Esophagus squamous epithelium (tissue), 5 donors: ENCODE measurements around the gene EPHA6. TPM values are rescaled to one million over a fixed set of nuclear protein-coding genes. Genes with fewer than 3 reads are reported as not detected.

Source experiments
- DNase-seq: peaks from one replicate; lab custom pipeline; 2025; lab: John Stamatoyannopoulos, UW
- H3K27ac ChIP-seq, 4 donors: fragments of 200-600 bp; sonication (generic); one replicate each; pipeline ENCODE4 v1.5.1; 2016 to 2019; ENCODE audit warnings: mild to moderate bottlenecking in 1 of 4
- H3K27me3 ChIP-seq, 4 donors: fragments of 200-600 bp; sonication (generic); 1 replicate in 3 of 4; 2 replicates in 1 of 4; pipeline versions ENCODE4 v1.5.1 to v1.6.0; 2017 to 2021; ENCODE audit warnings: antibody characterized with exemption in 1 of 4
- H3K36me3 ChIP-seq, 3 donors: fragments of 200-600 bp; sonication (generic); one replicate each; pipeline ENCODE4 v1.5.1; 2016 to 2019
- H3K4me1 ChIP-seq, 3 donors: fragments of 200-600 bp; sonication (generic); one replicate each; pipeline ENCODE4 v1.5.1; 2017 to 2019
- H3K4me3 ChIP-seq, 4 donors: fragments of 200-600 bp; sonication (generic); 1 replicate in 3 of 4; 2 replicates in 1 of 4; pipeline ENCODE4 v1.5.1; 2016 to 2019; ENCODE audit warnings: mild to moderate bottlenecking in 2 of 4, moderate library complexity in 1 of 4
- H3K9me3 ChIP-seq, 3 donors: fragments of 200-600 bp; sonication (generic); one replicate each; pipeline ENCODE4 v1.5.1; 2016 to 2019
- CTCF ChIP-seq, 6 experiments: fragments of 450-650 bp in 4 of 6; fragments of 200-600 bp in 2 of 6; sonication (generic) in 2 of 6; IDR thresholded peaks; one replicate each; pipeline ENCODE4 v1.5.1; 2016 to 2019; ENCODE audit warnings: antibody characterized with exemption in 6 of 6, mild to moderate bottlenecking in 4 of 6, moderate library complexity in 4 of 6
- POLR2A ChIP-seq, 4 donors: fragments of 450-650 bp; IDR thresholded peaks; one replicate each; pipeline ENCODE4 v1.6.1; 2017; ENCODE audit warnings: antibody characterized with exemption in 4 of 4, mild to moderate bottlenecking in 4 of 4, moderate library complexity in 3 of 4
- WGBS, 2 donors: methylation state at CpG; one replicate each; pipeline ENCODE4 v1.1.5; 2018; 5-methylcytosine and 5-hydroxymethylcytosine counted together
- intact Hi-C: fragments of 100-400 bp; cut with DNase I; formaldehyde crosslinking; loops from one replicate; pipeline ENCODE4 v1.15.0; 2022
- total RNA-seq, 4 donors: library from RNA; depleted of rRNA; stranded (reverse); fragments of >200 nt; gene quantifications; one replicate each; pipeline ENCODE4 v1.1.0, GENCODE V29; 2016
- donor health status: DM: yes; HTN: yes; CAD: no.

Gene EPHA6
- total RNA-seq, 4 donors from 2014 or later: 0.34 to 2.9 (median 1.5) TPM

- TF ChIP-seq POLR2A (IDR thresholded peaks at IDR 0.05) (no peak), CTCF (IDR thresholded peaks at IDR 0.05) (no peak)
- no peak overlapping the region for H3K4me3 ChIP-seq
Observed at GRCh38 chr3:97070302-97070701, 255.9 kb downstream of the EPHA6 start.

GRCh38 chr3:97074546-97074945, 260.2 kb downstream of the EPHA6 start:
- no peaks in the 10 kb centered on the region for H3K9me3 ChIP-seq
- H3K36me3 ChIP-seq: no peaks in the 10 kb centered on the region
- 63 to 69% methylated on average over 2 of the region's 2 CpGs for WGBS, 2 donors
- no peaks in the 10 kb centered on the region for H3K4me1 ChIP-seq
- intact Hi-C loops: no loop called here
- H3K27me3 ChIP-seq: no peaks in the 10 kb centered on the region
- no peak for DNase-seq
- no peak for TF ChIP-seq POLR2A (IDR thresholded peaks at IDR 0.05)
- TF ChIP-seq CTCF (IDR thresholded peaks at IDR 0.05): no peak
- H3K4me3 ChIP-seq: no peak overlapping the region
- no peak overlapping the region for H3K27ac ChIP-seq

More at GRCh38 chr3:97070302-97070701, 255.9 kb downstream of the EPHA6 start:
- Histone ChIP-seq H3K9me3 (no peaks in the 10 kb centered on the region), H3K36me3 (no peaks in the 10 kb centered on the region), H3K4me1 (no peaks in the 10 kb centered on the region), H3K27ac (no peak overlapping the region), H3K27me3 (no peaks in the 10 kb centered on the region)
- no peak for DNase-seq
- intact Hi-C loops: no loop called here

- Histone ChIP-seq H3K27ac (no peak overlapping the region), H3K9me3 (no peaks in the 10 kb centered on the region), H3K36me3 (no peaks in the 10 kb centered on the region), H3K27me3 (no peaks in the 10 kb centered on the region), H3K4me1 (no peaks in the 10 kb centered on the region), H3K4me3 (no peak overlapping the region)
- intact Hi-C loops: no loop called here
- no peak for TF ChIP-seq POLR2A (IDR thresholded peaks at IDR 0.05)
- TF ChIP-seq CTCF (IDR thresholded peaks at IDR 0.05): no peak
- no peak for DNase-seq
- 72 to 74% methylated on average over 2 of the region's 2 CpGs for WGBS, 2 donors
Observed at GRCh38 chr3:97076673-97077072, 262.3 kb downstream of the EPHA6 start.

GRCh38 chr3:97089621-97090020, 275.2 kb downstream of the EPHA6 start:
- no peaks in the 10 kb centered on the region for H3K27me3 ChIP-seq
- intact Hi-C loops: no loop called here
- no peak overlapping the region for H3K27ac ChIP-seq
- WGBS, 2 donors: 68 to 79% methylated on average over 2 of the region's 2 CpGs
- no peaks in the 10 kb centered on the region for H3K4me1 ChIP-seq
- H3K4me3 ChIP-seq: no peak overlapping the region
- H3K36me3 ChIP-seq: no peaks in the 10 kb centered on the region
- H3K9me3 ChIP-seq: no peaks in the 10 kb centered on the region
- no peak for TF ChIP-seq CTCF (IDR thresholded peaks at IDR 0.05)
- no peak for TF ChIP-seq POLR2A (IDR thresholded peaks at IDR 0.05)
- DNase-seq: no peak

GRCh38 chr3:97102641-97103040, 288.2 kb downstream of the EPHA6 start:
- no peak for TF ChIP-seq POLR2A (IDR thresholded peaks at IDR 0.05)
- TF ChIP-seq CTCF (IDR thresholded peaks at IDR 0.05): no peak
- intact Hi-C loops: no loop called here
- no peak overlapping the region for H3K4me3 ChIP-seq

More at GRCh38 chr3:97102641-97103040, 288.2 kb downstream of the EPHA6 start:
- no peaks in the 10 kb centered on the region for H3K36me3 ChIP-seq
- no peaks in the 10 kb centered on the region for H3K9me3 ChIP-seq
- no peak overlapping the region for H3K27ac ChIP-seq
- H3K27me3 ChIP-seq: no peaks in the 10 kb centered on the region
- DNase-seq: no peak
- H3K4me1 ChIP-seq: no peaks in the 10 kb centered on the region
